Osteoblast (primary cell): ENCODE results near the gene PRMT7. TPM values are rescaled to one million over a fixed set of nuclear protein-coding genes. Genes with fewer than 3 reads are reported as not detected.

ENCODE experiments used
- DNase-seq: peaks from one replicate; pipeline ENCODE4 v3.0.0; 2011; ENCODE audit warnings: low spot score, mixed read lengths; ENCODE audit not compliant: insufficient read length; ENCODE audit errors: missing footprints
- H2AFZ ChIP-seq: 2 replicates; pipeline ENCODE4 v1.6.0; 2011; ENCODE audit warnings: mild to moderate bottlenecking, low read length
- H3K27ac ChIP-seq: 2 replicates; pipeline ENCODE4 v1.5.1; 2011; ENCODE audit warnings: mild to moderate bottlenecking, low read depth, low read length, moderate library complexity
- H3K27me3 ChIP-seq: 2 replicates; pipeline ENCODE4 v1.6.0; 2012; ENCODE audit warnings: mild to moderate bottlenecking, control low read depth, inconsistent platforms, low read length, moderate library complexity; ENCODE audit not compliant: insufficient read depth
- H3K36me3 ChIP-seq: 2 replicates; pipeline ENCODE4 v1.5.1; 2011; ENCODE audit warnings: mild to moderate bottlenecking, low read length, control low read depth, moderate library complexity; ENCODE audit not compliant: insufficient read depth
- H3K4me1 ChIP-seq: 2 replicates; pipeline ENCODE4 v1.5.1; 2011; ENCODE audit warnings: mild to moderate bottlenecking, low read length, control low read depth, moderate library complexity; ENCODE audit not compliant: insufficient read depth
- H3K4me2 ChIP-seq: 2 replicates; pipeline ENCODE4 v1.6.0; 2011; ENCODE audit warnings: mild to moderate bottlenecking, low read length; ENCODE audit not compliant: insufficient read depth
- H3K4me3 ChIP-seq: fragments of 200-600 bp; sonication (generic); 3 replicates; pipeline ENCODE4 v1.5.1; 2012; ENCODE audit warnings: mild to moderate bottlenecking, low read length, inconsistent platforms; ENCODE audit not compliant: insufficient read depth
- H3K79me2 ChIP-seq: 2 replicates; pipeline ENCODE4 v1.6.0; 2012; ENCODE audit warnings: mild to moderate bottlenecking, low read length, control low read depth, inconsistent platforms; ENCODE audit not compliant: insufficient read depth
- H3K9me3 ChIP-seq: 2 replicates; pipeline ENCODE4 v1.5.1; 2011; ENCODE audit warnings: low read depth, low read length, control low read depth
- H4K20me1 ChIP-seq: 2 replicates; pipeline ENCODE4 v1.6.0; 2012; ENCODE audit warnings: mild to moderate bottlenecking, low read length, control low read depth; ENCODE audit not compliant: insufficient read depth
- CTCF ChIP-seq: IDR thresholded peaks from 2 replicates; pipeline ENCODE4 v1.5.1; 2011; ENCODE audit warnings: mild to moderate bottlenecking, low read depth, low read length, moderate library complexity; ENCODE audit errors: extremely low read depth
- total RNA-seq: library from RNA; depleted of rRNA; stranded (reverse); fragments of >200 nt; gene quantifications from 2 replicates; pipeline ENCODE4 v1.2.3, GENCODE V29; 2012

The PRMT7 gene
- total RNA-seq, 1 donor = 36.9 TPM

GRCh38 chr16:68282064-68282452 lies 28.8 kb upstream of the PRMT7 start:
- peaks cover 66% of the 10 kb centered on the region for H3K79me2 ChIP-seq

GRCh38 chr16:68283346-68283745 lies 27.5 kb upstream of the PRMT7 start:
- TF ChIP-seq CTCF = no peak
- no peak for DNase-seq
- H4K20me1 ChIP-seq = peaks cover 45% of the 10 kb centered on the region
- H2AFZ ChIP-seq = no peak overlapping the region
- H3K27ac ChIP-seq = no peak overlapping the region
- peaks cover 71% of the 10 kb centered on the region for H3K79me2 ChIP-seq
- peaks cover 56% of the 10 kb centered on the region for H3K36me3 ChIP-seq
- H3K4me2 ChIP-seq = no peak overlapping the region
- no peaks in the 10 kb centered on the region for H3K9me3 ChIP-seq
- no peaks in the 10 kb centered on the region for H3K27me3 ChIP-seq
- no peak overlapping the region for H3K4me3 ChIP-seq
- peaks cover 14% of the 10 kb centered on the region for H3K4me1 ChIP-seq

More at GRCh38 chr16:68282064-68282452, 28.8 kb upstream of the PRMT7 start:
- Histone ChIP-seq H3K36me3 (peaks cover 50% of the 10 kb centered on the region), H3K27me3 (no peaks in the 10 kb centered on the region), H3K4me3 (no peak overlapping the region), H3K27ac (no peak overlapping the region), H4K20me1 (peaks cover 33% of the 10 kb centered on the region), H3K4me2 (no peak overlapping the region), H2AFZ (no peak overlapping the region), H3K9me3 (no peaks in the 10 kb centered on the region), H3K4me1 (peaks cover 1% of the 10 kb centered on the region)
- DNase-seq = no peak
- no peak for TF ChIP-seq CTCF

- Histone ChIP-seq H3K4me3 (no peak overlapping the region), H3K36me3 (peaks cover 58% of the 10 kb centered on the region), H4K20me1 (peaks cover 48% of the 10 kb centered on the region), H3K79me2 (peaks cover 71% of the 10 kb centered on the region), H3K27ac (no peak overlapping the region), H3K9me3 (no peaks in the 10 kb centered on the region), H3K27me3 (no peaks in the 10 kb centered on the region), H2AFZ (no peak overlapping the region), H3K4me1 (peaks cover 20% of the 10 kb centered on the region), H3K4me2 (no peak overlapping the region)
- no peak for DNase-seq
- no peak for TF ChIP-seq CTCF
These were observed 26.8 kb upstream of the PRMT7 start for GRCh38 chr16:68283801-68284598.

GRCh38 chr16:68284847-68285246 lies 26.0 kb upstream of the PRMT7 start:
- TF ChIP-seq CTCF = no peak
- Histone ChIP-seq H4K20me1 (peaks cover 52% of the 10 kb centered on the region), H3K27me3 (no peaks in the 10 kb centered on the region), H3K36me3 (peaks cover 57% of the 10 kb centered on the region), H2AFZ (no peak overlapping the region), H3K79me2 (peaks cover 72% of the 10 kb centered on the region), H3K27ac (no peak overlapping the region), H3K4me1 (peaks cover 29% of the 10 kb centered on the region), H3K4me2 (no peak overlapping the region), H3K4me3 (no peak overlapping the region), H3K9me3 (no peaks in the 10 kb centered on the region)
- no peak for DNase-seq
